ENCODE results near the gene ACAN.

DNA sequence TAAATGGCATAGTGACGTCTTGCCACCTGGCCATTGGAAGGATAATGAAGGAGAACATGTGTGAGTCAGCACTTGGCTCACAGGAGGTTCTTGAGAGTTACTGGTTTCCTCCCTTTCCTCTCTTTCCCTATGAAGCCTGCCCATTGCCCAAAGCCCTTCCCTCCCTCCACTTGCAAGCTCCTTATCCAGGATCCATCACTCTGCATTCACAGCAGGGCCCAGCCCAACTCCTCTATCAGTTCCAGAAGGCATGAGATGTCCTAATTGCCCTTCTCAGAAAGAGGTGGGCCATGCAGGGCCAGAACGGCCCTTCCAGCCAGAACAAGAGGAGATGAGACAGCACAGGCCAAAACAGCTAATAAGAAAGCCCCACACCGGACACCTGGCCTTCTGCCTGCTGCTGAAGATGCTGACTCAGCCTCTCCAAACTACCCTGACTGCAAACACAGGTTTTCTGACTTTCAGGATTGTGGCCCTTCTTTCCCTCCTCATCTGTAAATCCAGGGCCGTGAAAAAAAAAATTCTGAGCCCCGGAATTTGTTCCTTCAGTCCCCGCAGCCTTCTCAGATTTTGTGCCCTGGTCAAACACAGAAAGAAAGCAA lies 62.4 kb downstream of the ACAN start:
- no peak for TF ChIP-seq CTCF (IDR thresholded peaks at IDR 0.05; ENCODE audit: extremely low read depth in 1 of 2, insufficient read depth in 1 of 2, low read depth in 1 of 2, low read length in 2 of 2)
- no peak for TF ChIP-seq POLR2A (IDR thresholded peaks at IDR 0.05; ENCODE audit: low read depth, low read length)
- TF ChIP-seq POLR2AphosphoS5 (IDR thresholded peaks at IDR 0.05; ENCODE audit: insufficient read depth, low read depth, low read length) = no peak
- no peak for TF ChIP-seq JUN (IDR thresholded peaks at IDR 0.05; ENCODE audit: borderline replicate concordance, insufficient read depth, insufficient read length, low read depth)
- no peak for TF ChIP-seq EZH2 (IDR thresholded peaks at IDR 0.05; ENCODE audit: borderline replicate concordance, low read depth, low read length, severe bottlenecking)
- TF ChIP-seq, protein P1, sequence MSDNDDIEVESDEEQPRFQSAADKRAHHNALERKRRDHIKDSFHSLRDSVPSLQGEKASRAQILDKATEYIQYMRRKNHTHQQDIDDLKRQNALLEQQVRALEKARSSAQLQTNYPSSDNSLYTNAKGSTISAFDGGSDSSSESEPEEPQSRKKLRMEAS (IDR thresholded peaks at IDR 0.05; ENCODE audit: insufficient read depth, insufficient read length) = no peak
- no peak for TF ChIP-seq MYC (IDR thresholded peaks at IDR 0.05; ENCODE audit: low read depth, low read length)
- TF ChIP-seq GATA2 (IDR thresholded peaks at IDR 0.05; ENCODE audit: insufficient read depth, insufficient read length, low read depth, low read length) = no peak
